ENCODE data around the gene PEX5.
"Not testable (repeated sequence)": the region's sequence is repeated elsewhere in the genome, so short reads cannot be mapped to it uniquely, and the experiment has no call there.

PEX5 gene

GRCh38 chr12:7161327-7161726, 28.2 kb upstream of the PEX5 start:
- no peak for DNase-seq

- DNase-seq: no peak
Observed at GRCh38 chr12:7161811-7162210, 27.7 kb upstream of the PEX5 start.

- DNase-seq: no peak
Observed at GRCh38 chr12:7162691-7163114, 26.8 kb upstream of the PEX5 start.

GRCh38 chr12:7169951-7170350, 19.5 kb upstream of the PEX5 start:
- DNase-seq: no peak

- DNase-seq: no peak
Observed at GRCh38 chr12:7171854-7172253, 17.6 kb upstream of the PEX5 start.

GRCh38 chr12:7175493-7175892, 14.0 kb upstream of the PEX5 start:
- DNase-seq: no peak

- DNase-seq: no peak
Observed at GRCh38 chr12:7176595-7176994, 12.9 kb upstream of the PEX5 start.

- DNase-seq: no peak
Observed at GRCh38 chr12:7178481-7178880, 11.0 kb upstream of the PEX5 start.

GRCh38 chr12:7180685-7181084, 8.8 kb upstream of the PEX5 start:
- no peak for DNase-seq

- not testable (repeated sequence) for DNase-seq
Observed at GRCh38 chr12:7186058-7186457, 3.4 kb upstream of the PEX5 start.

GRCh38 chr12:7188562-7189397, 706 bp upstream of the PEX5 start:
- DNase-seq: peak; percentile 83

GRCh38 chr12:7190268-7191055, 976 bp downstream of the PEX5 start:
- DNase-seq: peak; percentile 72

GRCh38 chr12:7193674-7194073, 4.2 kb downstream of the PEX5 start:
- DNase-seq: no peak

GRCh38 chr12:7197841-7198240, 8.4 kb downstream of the PEX5 start:
- no peak for DNase-seq

- DNase-seq: no peak
Observed at GRCh38 chr12:7203109-7203508, 13.6 kb downstream of the PEX5 start.

GRCh38 chr12:7205091-7205490, 15.6 kb downstream of the PEX5 start:
- DNase-seq: no peak

- DNase-seq: no peak
Observed at GRCh38 chr12:7206691-7207090, 17.2 kb downstream of the PEX5 start.

- no peak for DNase-seq
Observed at GRCh38 chr12:7207866-7208625, 18.6 kb downstream of the PEX5 start.

GRCh38 chr12:7209958-7210357, 20.5 kb downstream of the PEX5 start:
- no peak for DNase-seq

GRCh38 chr12:7210642-7211151, 21.2 kb downstream of the PEX5 start:
- no peak for DNase-seq

- DNase-seq: no peak
Observed at GRCh38 chr12:7212678-7213077, 23.2 kb downstream of the PEX5 start.

GRCh38 chr12:7213745-7214144, 24.3 kb downstream of the PEX5 start:
- not testable (repeated sequence) for DNase-seq

- DNase-seq: no peak
Observed at GRCh38 chr12:7217475-7218069, 28.1 kb downstream of the PEX5 start.

Data from activated CD8-positive, alpha-beta memory T cell treated with anti-CD3 and anti-CD28 coated beads for 24 hours (primary cell).